Activated T-cell treated with anti-CD3 and anti-CD28 coated beads, Interleukin-2, amount 50 U/mL, for 72 hours (primary cell): ENCODE data around the gene ZNF83. TPM values are rescaled to one million over a fixed set of nuclear protein-coding genes. Genes with fewer than 3 reads are reported as not detected.
"Not testable (repeated sequence)": the region's sequence is repeated elsewhere in the genome, so short reads cannot be mapped to it uniquely, and the experiment has no call there.

Experiments used
- ATAC-seq, 2 donors: fragments of 150-1000 bp; cut with Tn5 transposase; replicated peaks in 1 of 2; 2 replicates each; pipeline ENCODE4 v1.10.0; 2021; ENCODE audit warnings: moderate library complexity in 2 of 2, mild to moderate bottlenecking in 1 of 2
- DNase-seq, 2 donors: peaks; one replicate each; pipeline ENCODE4 v3.0.0; 2021 to 2022; ENCODE audit warnings: mixed read lengths in 1 of 2
- H3K27ac Mint-ChIP-seq: one replicate; pipeline ENCODE4 v1.8.0; 2022; ENCODE audit warnings: mild to moderate bottlenecking, moderate library complexity, mixed read lengths
- H3K27me3 Mint-ChIP-seq: one replicate; pipeline ENCODE4 v1.8.0; 2022; ENCODE audit warnings: low read depth, mixed read lengths
- H3K36me3 Mint-ChIP-seq, 2 donors: one replicate each; pipeline ENCODE4 v1.8.0; 2022; ENCODE audit warnings: mixed read lengths in 2 of 2, mild to moderate bottlenecking in 1 of 2; ENCODE audit not compliant: insufficient read depth in 2 of 2
- H3K4me1 Mint-ChIP-seq: one replicate; pipeline ENCODE4 v1.8.0; 2022; ENCODE audit warnings: low read depth, mixed read lengths
- H3K4me3 Mint-ChIP-seq, 2 donors: one replicate each; pipeline ENCODE4 v1.8.0; 2022; ENCODE audit warnings: mild to moderate bottlenecking in 2 of 2, mixed read lengths in 2 of 2, moderate library complexity in 2 of 2
- H3K9me3 Mint-ChIP-seq, 2 donors: one replicate each; pipeline ENCODE4 v1.8.0; 2022; ENCODE audit warnings: mixed read lengths in 2 of 2
- total RNA-seq, 2 donors: library from RNA; stranded (reverse); gene quantifications; one replicate each; pipeline ENCODE4 v1.2.3, GENCODE V29; 2022

ZNF83 gene
- total RNA-seq, 2 donors from 2014 or later: 47.4 to 52.8 TPM

- Mint-ChIP-seq H3K27me3 (no peaks in the 10 kb centered on the region), H3K27ac (no peak overlapping the region), H3K4me3 (no peak overlapping the region), H3K9me3 (peaks cover 2 to 8% of the 10 kb centered on the region in 2 donors), H3K4me1 (no peaks in the 10 kb centered on the region), H3K36me3 (peaks cover 23 to 54% of the 10 kb centered on the region in 2 donors)
- DNase-seq (no peak), ATAC-seq (no peak)
These were observed 47.4 kb downstream of the ZNF83 start for GRCh38 chr19:52590728-52591127.

GRCh38 chr19:52585604-52586003 is 52.6 kb downstream of the ZNF83 start:
- ATAC-seq: no peak
- DNase-seq: no peak
- Mint-ChIP-seq H3K36me3 (peaks cover 42 to 64% of the 10 kb centered on the region in 2 donors), H3K4me3 (no peak overlapping the region), H3K9me3 (peaks cover 9 to 18% of the 10 kb centered on the region in 2 donors), H3K27ac (no peak overlapping the region), H3K27me3 (no peaks in the 10 kb centered on the region), H3K4me1 (no peaks in the 10 kb centered on the region)

GRCh38 chr19:52584736-52585440 is 53.3 kb downstream of the ZNF83 start:
- Mint-ChIP-seq H3K9me3 (peaks cover 9 to 18% of the 10 kb centered on the region in 2 donors), H3K4me3 (no peak overlapping the region), H3K27ac (no peak overlapping the region), H3K36me3 (peaks cover 41 to 60% of the 10 kb centered on the region in 2 donors), H3K27me3 (no peaks in the 10 kb centered on the region), H3K4me1 (no peaks in the 10 kb centered on the region)
- DNase-seq (no peak), ATAC-seq (no peak)

GRCh38 chr19:52570000-52570861 is 67.9 kb downstream of the ZNF83 start, which contains the start of gene ZNF701:
ZNF701 (plus strand) TSS chr19:52570287; CDS start chr19:52574148, 3,861 bp downstream.
- ATAC-seq (peak; percentile 98), DNase-seq (peak; percentile 94 to 97)
- Mint-ChIP-seq H3K9me3 (peaks cover 15 to 30% of the 10 kb centered on the region in 2 donors), H3K27ac (peak within 1 kb of the TSS; percentile 85), H3K4me1 (peaks cover 31% of the 10 kb centered on the region), H3K27me3 (no peaks in the 10 kb centered on the region), H3K36me3 (peaks cover 40 to 50% of the 10 kb centered on the region in 2 donors), H3K4me3 (peak within 1 kb of the TSS; percentile 95 to 99)

- Mint-ChIP-seq H3K36me3 (peaks cover 41 to 48% of the 10 kb centered on the region in 2 donors), H3K9me3 (peaks cover 16 to 32% of the 10 kb centered on the region in 2 donors), H3K4me3 (peak overlapping the region; percentile 95 to 99), H3K4me1 (peaks cover 31% of the 10 kb centered on the region)
- DNase-seq (peak in 1 of 2 donors; percentile 12), ATAC-seq (peak; percentile 14 to 30)
- H3K27ac Mint-ChIP-seq, H3K27me3 Mint-ChIP-seq: not testable (repeated sequence)
These were observed 68.5 kb downstream of the ZNF83 start for GRCh38 chr19:52569638-52569999.

- H3K4me1 Mint-ChIP-seq: peaks cover 29% of the 10 kb centered on the region
- DNase-seq (no peak), ATAC-seq (no peak)
- no peak overlapping the region for H3K27ac Mint-ChIP-seq
- H3K9me3 Mint-ChIP-seq: peaks cover 18 to 28% of the 10 kb centered on the region in 2 donors
- peaks cover 36 to 45% of the 10 kb centered on the region in 2 donors for H3K36me3 Mint-ChIP-seq
- no peaks in the 10 kb centered on the region for H3K27me3 Mint-ChIP-seq
- H3K4me3 Mint-ChIP-seq: no peak overlapping the region
These were observed 70.2 kb downstream of the ZNF83 start for GRCh38 chr19:52567921-52568320.

GRCh38 chr19:52566588-52566987 is 71.6 kb downstream of the ZNF83 start:
- H3K36me3 Mint-ChIP-seq: peaks cover 38 to 40% of the 10 kb centered on the region in 2 donors
- H3K4me3 Mint-ChIP-seq: no peak overlapping the region
- H3K4me1 Mint-ChIP-seq: peaks cover 17% of the 10 kb centered on the region
- H3K9me3 Mint-ChIP-seq: peaks cover 16 to 27% of the 10 kb centered on the region in 2 donors
- DNase-seq: no peak
- no peak for ATAC-seq
- no peaks in the 10 kb centered on the region for H3K27me3 Mint-ChIP-seq
- H3K27ac Mint-ChIP-seq: no peak overlapping the region

- no peaks in the 10 kb centered on the region for H3K27me3 Mint-ChIP-seq
- H3K27ac Mint-ChIP-seq: no peak overlapping the region
- peaks cover 13% of the 10 kb centered on the region for H3K4me1 Mint-ChIP-seq
- ATAC-seq: no peak
- H3K4me3 Mint-ChIP-seq: no peak overlapping the region
- H3K9me3 Mint-ChIP-seq: peaks cover 14 to 27% of the 10 kb centered on the region in 2 donors
- DNase-seq: no peak
- peaks cover 38 to 40% of the 10 kb centered on the region in 2 donors for H3K36me3 Mint-ChIP-seq
These were observed 72.0 kb downstream of the ZNF83 start for GRCh38 chr19:52566121-52566520.

Other genes starting within 250 kb of the ZNF83 start
- 10 to 100 TPM in 1 of 2 donors, 1 to 10 TPM in 1; 7.5 to 10.1 TPM for gene ZNF528, start 240.5 kb downstream of the ZNF83 start, total RNA-seq
- not detected for gene ZNF534, start 209.2 kb downstream of the ZNF83 start, total RNA-seq
- 1 to 10 TPM in 1 of 2 donors, under 1 TPM in 1; 0.93 to 1.9 TPM for gene ZNF578, start 184.8 kb downstream of the ZNF83 start, total RNA-seq
- gene ZNF808, start 110.7 kb downstream of the ZNF83 start, total RNA-seq: 10 to 100 TPM; 26.3 to 34.9 TPM
- 10 to 100 TPM; 25.7 to 26.0 TPM for gene ZNF701, start 68.1 kb downstream of the ZNF83 start, total RNA-seq
- gene ZNF611, start 96.7 kb upstream of the ZNF83 start, total RNA-seq: 10 to 100 TPM; 21.3 to 24.7 TPM
- 10 to 100 TPM; 14.1 to 20.9 TPM for gene ZNF600, start 148.4 kb upstream of the ZNF83 start, total RNA-seq
- 10 to 100 TPM; 13.3 to 17.8 TPM for gene ZNF28, start 183.3 kb upstream of the ZNF83 start, total RNA-seq
- gene ZNF468, start 219.3 kb upstream of the ZNF83 start, total RNA-seq: 10 to 100 TPM; 11.3 to 16.2 TPM